AG04450 (cell line): ENCODE data around the gene PNPLA3. TPM values are rescaled to one million over a fixed set of nuclear protein-coding genes. Genes with fewer than 3 reads are reported as not detected.

Source experiments
- CTCF ChIA-PET: fragments of 300-600, 350-600 bp; formaldehyde crosslinking; extraction: SDS; loops from one replicate; lab custom pipeline; 2022; ENCODE audit warnings: antibody characterized with exemption, inconsistent platforms; lab: Charles Lee
- POLR2A ChIA-PET: fragments of 350-600 bp; formaldehyde crosslinking; extraction: SDS; loops from one replicate; lab custom pipeline; 2021; ENCODE audit warnings: antibody characterized with exemption, inconsistent platforms; lab: Yijun Ruan, JAX
- DNase-seq: peaks from one replicate; pipeline ENCODE4 v3.0.0-alpha.2; 2011; ENCODE audit warnings: low read depth, low spot score
- H3K27ac ChIP-seq: one replicate; pipeline ENCODE4 v1.5.1; 2012; ENCODE audit warnings: low read depth, low read length, control low read depth
- H3K27me3 ChIP-seq: one replicate; pipeline ENCODE4 v1.6.0; 2012; ENCODE audit warnings: low read length; ENCODE audit not compliant: control insufficient read depth, insufficient read depth
- H3K4me3 ChIP-seq: 2 replicates; pipeline ENCODE4 v1.5.1; 2011; ENCODE audit warnings: mild to moderate bottlenecking, low read depth, low read length, control low read depth
- H3K9me3 ChIP-seq: 2 replicates; pipeline ENCODE4 v1.5.1; 2012; ENCODE audit warnings: low read length; ENCODE audit not compliant: control insufficient read depth, insufficient read depth
- polyA plus RNA-seq: library from polyadenylated mRNA; depleted of rRNA; stranded (reverse); fragments of >200 nt; gene quantifications from 2 replicates; pipeline ENCODE4 v1.2.3, GENCODE V29; 2011
- TF ChIP-seq, protein P1 (sequence below): IDR thresholded peaks from 2 replicates; pipeline ENCODE4 v1.5.1; 2011; ENCODE audit warnings: low read depth, low read length, control low read depth, inconsistent platforms

Gene PNPLA3
- polyA plus RNA-seq, 1 experiment = 3.9 TPM

DNA sequence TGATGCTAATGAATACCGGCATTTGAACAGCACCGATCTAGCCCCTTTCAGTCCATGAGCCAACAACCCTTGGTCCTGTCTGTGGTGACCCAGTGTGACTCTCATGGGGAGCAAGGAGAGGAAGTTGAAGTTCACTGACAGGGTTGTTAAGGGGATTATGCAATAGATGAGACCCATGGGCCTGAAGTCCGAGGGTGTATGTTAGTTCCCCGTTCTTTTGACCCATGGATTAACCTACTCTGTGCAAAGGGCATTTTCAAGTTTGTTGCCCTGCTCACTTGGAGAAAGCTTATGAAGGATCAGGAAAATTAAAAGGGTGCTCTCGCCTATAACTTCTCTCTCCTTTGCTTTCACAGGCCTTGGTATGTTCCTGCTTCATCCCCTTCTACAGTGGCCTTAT is 4.9 kb downstream of the PNPLA3 start:
- Histone ChIP-seq H3K27ac (no peak overlapping the region), H3K4me3 (no peak overlapping the region), H3K27me3 (no peaks in the 10 kb centered on the region), H3K9me3 (peaks cover 3% of the 10 kb centered on the region; the same call in 1 of the 2 replicates)
- DNase-seq = no peak
- POLR2A ChIA-PET = interaction anchor here (0.6 kb wide), 1 partner anchor 26 kb away, joined by 3 read pairs; no protein-coding TSS in a partner anchor
- TF ChIP-seq, protein P1, sequence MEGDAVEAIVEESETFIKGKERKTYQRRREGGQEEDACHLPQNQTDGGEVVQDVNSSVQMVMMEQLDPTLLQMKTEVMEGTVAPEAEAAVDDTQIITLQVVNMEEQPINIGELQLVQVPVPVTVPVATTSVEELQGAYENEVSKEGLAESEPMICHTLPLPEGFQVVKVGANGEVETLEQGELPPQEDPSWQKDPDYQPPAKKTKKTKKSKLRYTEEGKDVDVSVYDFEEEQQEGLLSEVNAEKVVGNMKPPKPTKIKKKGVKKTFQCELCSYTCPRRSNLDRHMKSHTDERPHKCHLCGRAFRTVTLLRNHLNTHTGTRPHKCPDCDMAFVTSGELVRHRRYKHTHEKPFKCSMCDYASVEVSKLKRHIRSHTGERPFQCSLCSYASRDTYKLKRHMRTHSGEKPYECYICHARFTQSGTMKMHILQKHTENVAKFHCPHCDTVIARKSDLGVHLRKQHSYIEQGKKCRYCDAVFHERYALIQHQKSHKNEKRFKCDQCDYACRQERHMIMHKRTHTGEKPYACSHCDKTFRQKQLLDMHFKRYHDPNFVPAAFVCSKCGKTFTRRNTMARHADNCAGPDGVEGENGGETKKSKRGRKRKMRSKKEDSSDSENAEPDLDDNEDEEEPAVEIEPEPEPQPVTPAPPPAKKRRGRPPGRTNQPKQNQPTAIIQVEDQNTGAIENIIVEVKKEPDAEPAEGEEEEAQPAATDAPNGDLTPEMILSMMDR = no peak
- CTCF ChIA-PET = interaction anchor here (1.9 kb wide), 1 partner anchor 18 kb away, joined by 5 read pairs; no protein-coding TSS in a partner anchor

DNA sequence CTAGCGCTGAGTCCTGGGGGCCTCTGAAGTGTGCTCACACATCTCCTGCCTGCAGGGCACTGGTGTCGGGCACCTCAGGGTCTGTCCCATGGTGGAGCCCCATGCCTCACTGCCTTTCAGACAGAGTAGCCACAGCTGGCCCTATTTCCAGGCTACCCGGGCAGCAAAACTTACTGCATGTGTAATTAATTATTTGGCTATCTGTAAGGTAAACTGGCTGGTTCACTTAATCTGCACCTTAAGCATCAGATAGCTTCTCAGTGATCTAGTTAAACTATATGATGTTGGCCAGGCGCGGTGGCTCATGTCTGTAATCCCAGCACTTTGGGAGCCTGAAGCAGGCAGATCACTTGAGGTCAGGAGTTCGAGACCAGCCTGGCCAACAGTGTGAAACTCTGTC is 5.3 kb downstream of the PNPLA3 start:
- ChIA-PET CTCF (interaction anchor here (1.9 kb wide), 1 partner anchor 17 kb away, joined by 5 read pairs; no protein-coding TSS in a partner anchor), POLR2A (interaction anchor here (0.6 kb wide), 1 partner anchor 26 kb away, joined by 3 read pairs; no protein-coding TSS in a partner anchor)
- H3K4me3 ChIP-seq = no peak overlapping the region
- no peaks in the 10 kb centered on the region for H3K27me3 ChIP-seq
- DNase-seq = no peak
- H3K27ac ChIP-seq = no peak overlapping the region
- H3K9me3 ChIP-seq = peaks cover 3% of the 10 kb centered on the region; the same call in 1 of the 2 replicates
- TF ChIP-seq, protein P1 = no peak

DNA sequence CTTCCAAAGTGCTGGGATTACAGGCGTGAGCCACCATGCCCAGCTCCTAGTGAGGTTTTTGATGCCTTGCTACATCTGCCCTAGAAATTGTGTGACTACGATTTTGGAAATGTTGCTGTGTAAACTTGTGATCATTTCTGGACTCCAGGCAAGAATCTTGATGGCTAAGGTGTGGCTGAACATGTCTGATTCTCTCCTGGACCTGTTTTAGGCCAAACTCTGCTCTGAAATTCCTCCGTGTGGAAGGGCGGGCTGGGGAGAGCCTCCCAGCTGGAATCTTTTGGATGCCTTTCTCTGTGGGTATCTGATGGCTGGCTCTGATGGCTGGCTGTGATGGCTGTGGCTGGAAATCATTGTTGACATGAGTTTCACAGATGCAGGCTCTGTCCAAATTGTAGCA is 8.2 kb downstream of the PNPLA3 start:
- ChIA-PET POLR2A (no interaction called here), CTCF (interaction anchor here (2.1 kb wide), 1 partner anchor 14 kb away, joined by 11 read pairs; no protein-coding TSS in a partner anchor)
- Histone ChIP-seq H3K27ac (no peak overlapping the region), H3K4me3 (no peak overlapping the region), H3K9me3 (no peaks in the 10 kb centered on the region), H3K27me3 (no peaks in the 10 kb centered on the region)
- no peak for DNase-seq
- TF ChIP-seq, protein P1 = no peak

DNA sequence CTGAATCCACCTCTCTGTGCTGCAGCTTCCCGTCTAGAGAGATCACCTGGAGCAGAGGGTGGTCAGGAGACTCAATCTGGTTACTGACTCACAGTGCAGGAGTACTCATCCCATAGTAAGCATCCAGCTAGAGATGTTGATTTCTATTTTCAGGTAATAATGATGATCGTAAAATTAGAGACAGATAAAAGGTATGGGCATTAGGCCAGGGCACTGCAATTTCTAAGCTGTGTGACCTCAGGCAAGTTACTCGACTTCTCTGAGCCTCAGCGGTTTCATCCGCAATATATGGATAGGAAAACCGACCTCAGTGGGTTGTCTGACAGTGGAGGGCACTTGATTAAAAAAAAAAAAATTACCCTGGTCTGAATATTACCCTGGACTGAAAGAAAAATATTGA is 17.8 kb downstream of the PNPLA3 start:
- H3K9me3 ChIP-seq = no peaks in the 10 kb centered on the region; the same call in 1 of the 2 replicates
- ChIA-PET POLR2A (no interaction called here), CTCF (no interaction called here)
- DNase-seq = no peak
- TF ChIP-seq, protein P1 = no peak
- H3K27ac ChIP-seq = no peak overlapping the region
- no peaks in the 10 kb centered on the region for H3K27me3 ChIP-seq
- no peak overlapping the region for H3K4me3 ChIP-seq

DNA sequence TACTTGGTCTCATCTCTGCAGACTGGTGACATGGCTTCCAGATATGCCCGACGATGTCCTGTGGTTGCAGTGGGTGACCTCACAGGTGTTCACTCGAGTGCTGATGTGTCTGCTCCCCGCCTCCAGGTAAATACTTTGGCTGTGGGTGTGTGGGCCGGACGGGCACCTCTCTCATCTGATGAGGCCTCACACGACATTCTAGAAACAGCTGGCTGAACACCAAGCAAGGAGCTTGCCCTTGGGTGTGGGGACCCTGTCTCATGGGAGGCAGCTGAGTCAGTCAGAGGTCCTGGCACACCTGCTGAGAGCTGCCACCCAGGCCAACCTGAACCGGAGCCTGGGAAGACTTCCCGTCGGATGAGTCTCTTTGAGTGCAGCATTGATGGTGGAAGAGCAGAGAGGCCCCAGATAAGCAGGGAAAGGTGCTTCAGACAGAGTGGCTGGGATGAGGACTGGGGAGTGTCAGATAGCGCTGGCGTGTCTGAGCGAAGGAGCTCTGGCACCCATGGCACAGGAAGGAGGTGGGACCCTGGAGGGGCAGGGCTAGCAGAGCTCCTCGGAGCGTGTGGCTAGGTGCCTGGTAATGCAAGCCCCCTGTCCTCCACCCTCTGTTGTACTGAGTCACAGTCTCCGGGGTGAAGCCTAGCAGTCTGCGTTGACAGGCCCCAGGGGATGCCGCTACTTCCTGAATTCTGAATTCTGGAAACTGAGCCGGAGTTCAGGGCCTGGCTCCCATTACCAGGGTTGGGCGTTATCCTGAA is 21.2 kb downstream of the PNPLA3 start:
- no peak overlapping the region for H3K4me3 ChIP-seq
- POLR2A ChIA-PET = no interaction called here
- H3K9me3 ChIP-seq = no peaks in the 10 kb centered on the region
- CTCF ChIA-PET = interaction anchor here (0.6 to 2.5 kb wide), 7 partner anchors 8 to 62 kb away, joined by 3 to 19 read pairs (median 11); no protein-coding TSS in a partner anchor
- no peak for DNase-seq
- no peak overlapping the region for H3K27ac ChIP-seq
- H3K27me3 ChIP-seq = no peaks in the 10 kb centered on the region
- TF ChIP-seq, protein P1 = no peak
